Suppressor macrophage treated with lipopolysaccharide for 1 hour (primary cell): Measurements from ENCODE around the gene DCDC2C.

Experiments used
- DNase-seq, 3 donors: peaks; one replicate each; pipeline ENCODE4 v3.0.0-alpha.2; 2020 to 2022

The DCDC2C gene

DNA sequence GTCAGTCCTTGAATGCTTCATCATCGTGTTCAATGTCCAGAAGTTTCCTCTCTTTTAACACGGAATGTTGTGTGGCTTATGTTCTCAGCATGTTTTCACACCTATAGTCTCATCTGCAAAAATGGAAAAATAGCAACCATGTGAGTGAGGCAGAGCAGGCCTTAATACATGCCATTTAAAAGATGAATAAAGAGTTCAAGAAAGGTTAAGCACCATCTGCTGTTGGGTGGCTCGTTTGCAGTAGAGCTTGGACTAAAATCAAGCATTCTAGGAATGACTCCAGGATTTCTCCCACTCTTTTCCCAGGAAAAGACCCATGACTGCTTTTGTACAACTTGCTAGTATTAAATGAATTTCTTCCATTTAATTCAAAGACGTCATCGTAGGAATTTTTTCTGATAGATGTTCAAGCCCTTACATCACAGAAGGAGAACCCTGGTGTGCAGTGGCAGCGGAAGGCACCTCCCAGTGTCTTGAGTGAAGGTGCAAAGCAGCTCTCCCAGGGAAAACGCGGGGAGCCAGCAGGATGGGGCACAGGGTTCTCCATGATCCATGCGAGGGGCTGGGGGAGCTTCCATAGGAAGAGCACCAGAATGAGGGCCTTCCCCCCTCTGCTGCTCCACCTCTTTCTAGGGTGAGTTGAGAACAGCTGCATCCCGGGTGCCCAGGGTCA lies 9.6 kb downstream of the DCDC2C start:
- DNase-seq = no peak

DNA sequence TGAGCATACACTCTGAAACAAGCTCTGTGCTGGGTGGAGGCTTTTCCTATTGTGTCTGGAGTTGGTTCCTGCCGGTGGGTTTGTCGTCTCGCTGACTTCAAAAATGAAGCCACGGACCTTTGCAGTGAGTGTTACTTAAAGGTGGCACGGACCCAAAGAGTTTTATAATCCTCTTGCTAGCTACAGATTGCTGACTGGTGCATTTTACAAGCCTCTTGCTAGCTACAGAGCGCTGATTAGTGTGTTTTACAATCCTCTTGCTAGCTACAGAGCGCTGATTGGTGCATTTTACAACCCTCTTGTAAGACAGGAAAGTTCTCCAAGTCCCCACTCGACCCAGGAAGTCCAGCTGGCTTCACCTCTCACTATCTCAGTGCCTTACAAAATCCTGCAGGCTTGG lies 15.3 kb downstream of the DCDC2C start:
- DNase-seq = no peak

DNA sequence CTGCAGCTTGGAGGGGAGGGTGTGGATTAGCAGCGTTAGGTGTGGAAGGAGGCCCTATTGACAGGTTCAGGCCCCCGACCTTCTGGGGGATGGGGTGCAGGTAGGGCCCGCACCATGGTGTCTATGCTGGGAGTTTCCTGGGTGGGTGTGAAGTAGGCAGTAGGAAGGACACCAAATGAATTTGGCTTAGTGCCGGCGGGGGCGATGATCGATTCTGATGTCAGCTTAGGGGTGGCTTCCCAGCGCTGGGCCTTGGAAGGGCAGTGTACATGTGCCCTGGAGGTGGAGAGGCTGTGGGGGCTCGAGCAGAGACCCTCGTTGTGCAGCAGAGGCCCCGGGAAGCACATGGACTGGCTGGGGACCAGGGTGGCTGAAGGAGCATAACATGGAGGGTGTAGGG lies 21.6 kb downstream of the DCDC2C start:
- DNase-seq = no peak

GRCh38 chr2:3725458-3726250 lies 22.3 kb downstream of the DCDC2C start:
- no peak for DNase-seq

GRCh38 chr2:3726511-3726910 lies 23.1 kb downstream of the DCDC2C start:
- no peak for DNase-seq

- no peak for DNase-seq
These were observed 24.1 kb downstream of the DCDC2C start for GRCh38 chr2:3727397-3728045.

- peak; percentile 67 to 79 (median 70) for DNase-seq
These were observed 25.0 kb downstream of the DCDC2C start for GRCh38 chr2:3728104-3729054.

- DNase-seq = no peak
These were observed 25.7 kb downstream of the DCDC2C start for GRCh38 chr2:3729055-3729448.

GRCh38 chr2:3729786-3730185 lies 26.4 kb downstream of the DCDC2C start:
- no peak for DNase-seq

GRCh38 chr2:3730646-3731045 lies 27.3 kb downstream of the DCDC2C start:
- no peak for DNase-seq

DNA sequence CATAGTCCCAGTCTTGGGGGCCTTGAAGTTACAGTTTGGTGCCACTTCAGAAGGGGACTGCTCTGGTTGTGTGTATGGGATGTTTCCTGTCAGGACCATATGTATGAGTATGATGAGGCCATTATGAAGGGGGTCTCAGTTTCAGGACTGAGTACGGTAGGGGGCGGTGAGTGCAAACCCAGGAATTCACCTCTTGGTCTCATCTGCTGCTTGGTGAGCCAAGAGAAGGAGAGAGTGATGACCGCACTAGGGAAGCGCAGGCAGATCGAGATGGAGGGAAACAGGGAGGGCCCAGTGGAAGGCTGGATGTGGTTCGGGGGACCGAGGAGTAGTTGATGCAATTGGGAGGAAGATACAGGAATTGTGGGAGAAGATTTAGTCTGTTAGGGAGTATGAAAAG lies 28.5 kb downstream of the DCDC2C start:
- DNase-seq = no peak

DNA sequence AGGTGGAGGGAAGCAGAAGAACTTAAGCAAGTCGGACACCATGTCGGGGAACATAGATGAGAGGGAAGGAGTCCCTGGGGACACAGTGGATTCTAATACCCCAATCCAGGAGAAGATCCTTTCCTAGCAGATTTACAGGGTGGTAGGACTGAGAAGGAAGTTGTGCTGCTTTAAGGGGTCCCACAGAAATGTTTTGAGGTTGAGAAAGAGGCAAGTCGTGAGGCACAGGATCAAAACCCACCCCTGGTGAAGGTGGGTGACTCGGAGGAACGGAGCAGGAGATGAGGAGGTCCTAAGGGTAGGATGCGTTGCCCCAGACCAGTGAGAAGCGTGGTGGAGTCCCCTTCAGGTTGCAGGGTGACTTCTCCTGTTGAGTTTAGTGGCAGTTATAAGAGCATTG lies 32.7 kb downstream of the DCDC2C start:
- no peak for DNase-seq

DNA sequence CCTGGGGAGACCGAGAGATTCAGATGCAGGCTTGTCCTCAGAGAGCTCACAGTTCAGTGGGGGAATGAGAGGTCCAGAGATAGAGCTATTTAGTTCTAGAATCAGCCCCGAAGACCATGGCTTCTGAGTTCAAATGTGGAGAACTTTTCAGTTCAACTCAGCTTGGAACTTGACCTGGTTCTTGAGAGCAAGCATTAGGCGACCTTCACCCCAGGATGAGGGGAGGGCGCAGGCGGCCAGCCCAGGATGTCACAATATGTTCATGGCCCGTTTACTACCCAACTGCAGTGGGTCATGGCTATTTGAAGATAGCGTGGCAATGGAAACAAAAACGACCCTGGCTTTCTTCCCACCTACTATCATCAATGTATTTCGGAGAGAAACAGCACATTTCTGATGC lies 33.8 kb downstream of the DCDC2C start:
- no peak for DNase-seq

- DNase-seq = peak in 2 of 3 donors; percentile 5 to 17
These were observed 35.1 kb downstream of the DCDC2C start for GRCh38 chr2:3738454-3738853.

GRCh38 chr2:3739313-3739712 lies 35.9 kb downstream of the DCDC2C start:
- no peak for DNase-seq

DNA sequence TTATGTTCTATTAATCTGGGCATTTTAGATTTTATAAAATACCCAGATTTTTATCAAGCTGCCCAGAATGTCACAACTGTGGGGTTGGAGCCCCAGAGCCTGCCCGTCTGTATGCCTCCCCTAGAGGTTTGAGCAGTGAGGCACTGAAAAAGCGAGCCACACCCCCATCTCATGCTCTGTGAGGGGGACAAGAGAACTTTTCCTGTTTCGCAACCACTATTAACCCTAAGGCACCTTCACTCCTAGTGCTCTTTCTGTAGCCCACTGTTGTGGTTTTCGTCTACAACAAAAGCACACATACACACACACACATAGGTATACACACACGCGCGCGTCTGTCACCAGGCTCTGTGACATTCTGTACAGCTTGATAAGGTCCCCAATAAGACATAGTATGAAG lies 38.0 kb downstream of the DCDC2C start:
- DNase-seq = no peak

DNA sequence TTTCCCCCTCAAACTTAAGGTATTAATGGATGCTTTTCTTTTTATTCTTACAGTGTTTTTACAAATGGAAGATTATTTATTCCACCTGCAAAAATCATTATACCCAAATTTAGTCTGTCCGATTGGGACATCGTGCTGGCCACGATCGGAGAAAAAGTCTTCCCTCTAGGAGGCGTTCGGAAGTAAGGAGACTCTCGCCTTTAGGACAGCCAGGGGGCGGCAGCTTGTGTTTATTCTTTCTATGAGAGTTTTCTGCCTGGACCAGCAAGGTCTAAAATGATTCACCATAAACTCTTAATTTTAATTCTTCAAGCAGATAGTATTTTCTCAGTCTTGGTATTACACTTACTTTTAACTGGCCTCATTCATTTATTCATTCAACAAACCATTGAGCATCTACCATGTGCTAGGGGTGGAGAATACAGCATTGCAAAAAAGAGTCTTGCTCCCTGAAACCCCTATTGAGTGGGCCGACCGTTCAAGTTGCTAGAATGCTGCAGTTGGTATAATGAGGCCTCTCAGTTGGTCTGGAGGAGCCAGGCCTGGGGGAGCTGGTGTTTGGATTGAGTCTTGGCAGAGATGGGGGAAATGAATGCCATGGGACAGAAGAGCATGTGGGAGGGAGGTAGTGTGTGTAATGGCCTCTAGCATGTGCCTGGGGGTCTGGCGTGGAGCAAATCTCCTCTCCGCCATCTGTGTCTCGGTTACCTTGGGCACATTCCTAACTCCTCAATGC lies 38.7 kb downstream of the DCDC2C start:
- DNase-seq = no peak

DNA sequence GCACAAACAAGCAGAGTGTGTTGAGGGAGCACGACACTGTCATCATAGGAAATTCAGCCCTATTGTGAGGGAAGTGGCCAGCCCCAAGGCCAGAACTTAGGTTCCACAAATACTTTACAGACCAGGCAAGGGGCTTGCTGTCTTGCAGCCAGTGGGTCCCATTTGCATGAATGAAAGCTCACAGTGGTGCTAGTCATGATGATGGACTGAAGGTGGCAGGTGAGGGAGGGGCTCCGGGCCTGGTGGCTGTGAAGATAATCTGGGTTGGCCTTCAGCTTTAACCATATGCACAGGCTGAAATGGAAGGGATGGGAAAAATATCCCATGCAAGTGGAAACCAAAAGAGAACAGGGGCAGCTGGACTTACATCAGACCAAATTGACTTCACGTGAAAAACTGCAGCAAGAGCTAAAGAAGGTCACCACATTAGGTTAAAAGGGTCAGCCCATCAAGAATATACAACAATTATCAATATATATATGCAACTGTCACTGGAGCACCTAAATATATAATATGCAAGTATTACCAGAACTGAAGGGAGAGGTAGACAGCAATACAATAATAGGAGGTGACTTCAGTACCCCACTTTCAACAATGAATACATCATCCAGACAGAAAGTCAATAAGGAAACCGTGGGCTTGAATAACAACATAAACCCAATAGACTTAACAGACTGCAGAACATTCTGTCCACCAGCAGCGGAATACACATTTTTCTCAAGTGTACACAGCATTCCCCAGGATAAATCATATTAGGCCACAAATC lies 39.6 kb downstream of the DCDC2C start:
- DNase-seq = no peak

- no peak for DNase-seq
These were observed 40.7 kb downstream of the DCDC2C start for GRCh38 chr2:3743951-3744555.

DNA sequence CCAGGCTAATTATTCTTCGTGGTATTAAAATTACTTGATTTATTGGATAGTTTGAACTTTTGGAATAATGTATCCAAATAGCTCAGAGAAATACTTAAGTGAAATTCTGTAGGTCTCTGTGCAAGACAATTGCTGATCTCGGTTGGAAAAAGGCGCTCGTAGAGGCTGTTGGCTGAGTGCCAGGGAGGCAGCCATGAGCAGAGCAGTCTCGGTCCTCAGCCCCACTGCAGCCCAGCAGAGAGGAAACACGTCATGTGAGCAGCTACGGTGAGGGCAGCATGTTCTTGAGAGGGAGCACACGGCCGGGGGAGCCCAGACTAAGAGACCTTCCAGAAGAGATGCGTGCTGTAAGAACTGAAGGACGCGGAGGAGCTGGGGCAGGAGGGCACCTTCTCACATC lies 42.5 kb downstream of the DCDC2C start:
- no peak for DNase-seq
